Measurements from ENCODE around the gene CST9L.
"Not testable (repeated sequence)": the region's sequence is repeated elsewhere in the genome, so short reads cannot be mapped to it uniquely, and the experiment has no call there.

Gene CST9L

GRCh38 chr20:23585808-23586734 is 17.8 kb upstream of the CST9L start:
- no peak for DNase-seq

GRCh38 chr20:23585449-23585807 is 17.1 kb upstream of the CST9L start:
- DNase-seq, result no peak

- DNase-seq, result no peak
Measured at GRCh38 chr20:23584434-23585199, 16.3 kb upstream of the CST9L start.

GRCh38 chr20:23583526-23583925 is 15.2 kb upstream of the CST9L start:
- DNase-seq, result no peak

- no peak for DNase-seq
Measured at GRCh38 chr20:23582293-23582692, 14.0 kb upstream of the CST9L start.

- not testable (repeated sequence) for DNase-seq
Measured at GRCh38 chr20:23581833-23582232, 13.5 kb upstream of the CST9L start.

- DNase-seq, result no peak
Measured at GRCh38 chr20:23574977-23575376, 6.7 kb upstream of the CST9L start.

- DNase-seq, result no peak
Measured at GRCh38 chr20:23570178-23570760, 2.0 kb upstream of the CST9L start.

- DNase-seq, result no peak
Measured at GRCh38 chr20:23569570-23569969, 1.3 kb upstream of the CST9L start.

GRCh38 chr20:23568971-23569330 is 667 bp upstream of the CST9L start:
- no peak for DNase-seq

GRCh38 chr20:23566199-23566932 is 1.9 kb downstream of the CST9L start:
- DNase-seq, result no peak

GRCh38 chr20:23565503-23566045 is 2.7 kb downstream of the CST9L start:
- no peak for DNase-seq

- DNase-seq, result no peak
Measured at GRCh38 chr20:23564927-23565326, 3.4 kb downstream of the CST9L start.

- DNase-seq, result no peak
Measured at GRCh38 chr20:23562721-23563342, 5.5 kb downstream of the CST9L start.

- DNase-seq, result no peak
Measured at GRCh38 chr20:23554401-23554800, 13.9 kb downstream of the CST9L start.

GRCh38 chr20:23551786-23552185 is 16.5 kb downstream of the CST9L start:
- DNase-seq, result no peak

GRCh38 chr20:23551383-23551782 is 16.9 kb downstream of the CST9L start:
- DNase-seq, result no peak

GRCh38 chr20:23550227-23550626 is 18.1 kb downstream of the CST9L start:
- no peak for DNase-seq

GRCh38 chr20:23548408-23548807 is 19.9 kb downstream of the CST9L start:
- DNase-seq, result no peak

- no peak for DNase-seq
Measured at GRCh38 chr20:23547613-23548012, 20.7 kb downstream of the CST9L start.

- DNase-seq, result no peak
Measured at GRCh38 chr20:23546435-23547144, 21.7 kb downstream of the CST9L start.

GRCh38 chr20:23544133-23544532 is 24.2 kb downstream of the CST9L start:
- no peak for DNase-seq
